Activated naive CD4-positive, alpha-beta T cell treated with anti-CD3 and anti-CD28 coated beads for 36 hours (primary cell): ENCODE data around the gene SMTNL2. TPM values are rescaled to one million over a fixed set of nuclear protein-coding genes. Genes with fewer than 3 reads are reported as not detected.
"Not testable (repeated sequence)": the region's sequence is repeated elsewhere in the genome, so short reads cannot be mapped to it uniquely, and the experiment has no call there.

Source experiments
- CTCF ChIA-PET: fragments of 350-600 bp; sonication (Branson Sonifier 250); formaldehyde crosslinking; loops from one replicate; lab custom pipeline; 2021; ENCODE audit warnings: antibody characterized with exemption; lab: Charles Lee
- DNase-seq: peaks from one replicate; pipeline ENCODE4 v3.0.0-alpha.2; 2020
- H3K27ac Mint-ChIP-seq: one replicate; pipeline ENCODE4 v1.8.0; 2021; ENCODE audit warnings: mild to moderate bottlenecking, mixed read lengths
- H3K27me3 Mint-ChIP-seq: one replicate; pipeline ENCODE4 v1.8.0; 2021; ENCODE audit warnings: low read depth, mixed read lengths
- H3K36me3 Mint-ChIP-seq: one replicate; pipeline ENCODE4 v1.8.0; 2021; ENCODE audit warnings: low read depth, mixed read lengths
- H3K4me1 Mint-ChIP-seq: one replicate; pipeline ENCODE4 v1.8.0; 2021; ENCODE audit warnings: low read depth, mixed read lengths
- H3K4me3 Mint-ChIP-seq: one replicate; pipeline ENCODE4 v1.8.0; 2021; ENCODE audit warnings: mild to moderate bottlenecking, moderate library complexity, mixed read lengths
- H3K9me3 Mint-ChIP-seq: one replicate; pipeline ENCODE4 v1.8.0; 2021; ENCODE audit warnings: mixed read lengths
- intact Hi-C: fragments of 100-400 bp; cut with micrococcal nuclease; formaldehyde crosslinking; loops from one replicate; pipeline ENCODE4 v1.15.1; 2023
- total RNA-seq, 2 experiments: library from RNA; stranded (reverse); gene quantifications; one replicate each; pipeline ENCODE4 v1.2.3, GENCODE V29; 2021

The SMTNL2 gene
- total RNA-seq, 2 experiments from 2014 or later = not detected

GRCh38 chr17:4636474-4637100, 52.3 kb downstream of the SMTNL2 start:
- intact Hi-C loops = no loop called here
- DNase-seq = no peak
- Mint-ChIP-seq H3K27ac (no peak overlapping the region), H3K27me3 (peaks cover 54% of the 10 kb centered on the region), H3K9me3 (peaks cover 4% of the 10 kb centered on the region), H3K4me3 (no peak overlapping the region), H3K36me3 (no peaks in the 10 kb centered on the region), H3K4me1 (peaks cover 21% of the 10 kb centered on the region)
- CTCF ChIA-PET = no interaction called here

GRCh38 chr17:4638766-4639165, 54.4 kb downstream of the SMTNL2 start:
- intact Hi-C loops, H3K27ac Mint-ChIP-seq, H3K9me3 Mint-ChIP-seq, DNase-seq, H3K36me3 Mint-ChIP-seq, H3K4me3 Mint-ChIP-seq, CTCF ChIA-PET: not testable (repeated sequence)
- Mint-ChIP-seq H3K27me3 (peaks cover 70% of the 10 kb centered on the region), H3K4me1 (peaks cover 21% of the 10 kb centered on the region)

GRCh38 chr17:4639301-4640059, 55.2 kb downstream of the SMTNL2 start:
- H3K4me3 Mint-ChIP-seq = peak overlapping the region; percentile 52
- H3K9me3 Mint-ChIP-seq, intact Hi-C loops, H3K36me3 Mint-ChIP-seq, CTCF ChIA-PET: not testable (repeated sequence)
- peak; percentile 61 for DNase-seq
- H3K4me1 Mint-ChIP-seq = peaks cover 21% of the 10 kb centered on the region
- peak overlapping the region; percentile 24 for H3K27ac Mint-ChIP-seq
- peaks cover 73% of the 10 kb centered on the region for H3K27me3 Mint-ChIP-seq

- CTCF ChIA-PET, H3K36me3 Mint-ChIP-seq, H3K27ac Mint-ChIP-seq, intact Hi-C loops, H3K9me3 Mint-ChIP-seq, H3K4me3 Mint-ChIP-seq: not testable (repeated sequence)
- Mint-ChIP-seq H3K27me3 (peaks cover 76% of the 10 kb centered on the region), H3K4me1 (peaks cover 21% of the 10 kb centered on the region)
- peak; percentile 61 for DNase-seq
Measured at GRCh38 chr17:4640569-4641188, 56.4 kb downstream of the SMTNL2 start.

GRCh38 chr17:4641297-4642195, 57.2 kb downstream of the SMTNL2 start, which contains the start of gene ALOX15:
Gene ALOX15 (minus strand): TSS chr17:4641678. CDS start chr17:4641651, 27 bp downstream.
- H3K27ac Mint-ChIP-seq = no peak within 1 kb of the TSS
- intact Hi-C loops = no loop called here
- CTCF ChIA-PET = no interaction called here

GRCh38 chr17:4642286-4642685, 58.0 kb downstream of the SMTNL2 start:
- peaks cover 62% of the 10 kb centered on the region for H3K27me3 Mint-ChIP-seq
- intact Hi-C loops = no loop called here
- no peaks in the 10 kb centered on the region for H3K36me3 Mint-ChIP-seq
- H3K4me1 Mint-ChIP-seq = peaks cover 10% of the 10 kb centered on the region
- H3K9me3 Mint-ChIP-seq = no peaks in the 10 kb centered on the region
- CTCF ChIA-PET = no interaction called here
- no peak overlapping the region for H3K4me3 Mint-ChIP-seq
- no peak overlapping the region for H3K27ac Mint-ChIP-seq
- no peak for DNase-seq

More at GRCh38 chr17:4641297-4642195, 57.2 kb downstream of the SMTNL2 start, which contains the start of gene ALOX15:
- Mint-ChIP-seq H3K4me1 (peaks cover 14% of the 10 kb centered on the region), H3K4me3 (no peak within 1 kb of the TSS), H3K9me3 (no peaks in the 10 kb centered on the region), H3K36me3 (no peaks in the 10 kb centered on the region), H3K27me3 (peaks cover 70% of the 10 kb centered on the region)
- DNase-seq = no peak

- H3K27me3 Mint-ChIP-seq = peaks cover 53% of the 10 kb centered on the region
- H3K9me3 Mint-ChIP-seq = no peaks in the 10 kb centered on the region
Measured at GRCh38 chr17:4643676-4644075, 59.3 kb downstream of the SMTNL2 start.

GRCh38 chr17:4645642-4646041, 61.3 kb downstream of the SMTNL2 start:
- intact Hi-C loops = no loop called here
- CTCF ChIA-PET = interaction anchor here (0.6 kb wide), 1 partner anchor 262 kb away, joined by 3 read pairs; no protein-coding TSS in a partner anchor
- no peaks in the 10 kb centered on the region for H3K36me3 Mint-ChIP-seq
- no peak overlapping the region for H3K27ac Mint-ChIP-seq
- peaks cover 5% of the 10 kb centered on the region for H3K4me1 Mint-ChIP-seq
- no peaks in the 10 kb centered on the region for H3K9me3 Mint-ChIP-seq
- H3K27me3 Mint-ChIP-seq = peaks cover 42% of the 10 kb centered on the region
- H3K4me3 Mint-ChIP-seq = no peak overlapping the region
- DNase-seq = no peak

More at GRCh38 chr17:4643676-4644075, 59.3 kb downstream of the SMTNL2 start:
- Mint-ChIP-seq H3K27ac (no peak overlapping the region), H3K4me1 (peaks cover 10% of the 10 kb centered on the region), H3K4me3 (no peak overlapping the region), H3K36me3 (no peaks in the 10 kb centered on the region)
- DNase-seq = no peak
- intact Hi-C loops = no loop called here
- CTCF ChIA-PET = no interaction called here

- no peak overlapping the region for H3K27ac Mint-ChIP-seq
- no peak for DNase-seq
- CTCF ChIA-PET = interaction anchor here (0.9 kb wide), 1 partner anchor 22 kb away, joined by 3 read pairs; no protein-coding TSS in a partner anchor
- H3K9me3 Mint-ChIP-seq = no peaks in the 10 kb centered on the region
- H3K4me1 Mint-ChIP-seq = no peaks in the 10 kb centered on the region
- intact Hi-C loops = no loop called here
- no peaks in the 10 kb centered on the region for H3K36me3 Mint-ChIP-seq
- H3K4me3 Mint-ChIP-seq = no peak overlapping the region
- H3K27me3 Mint-ChIP-seq = peaks cover 19% of the 10 kb centered on the region
Measured at GRCh38 chr17:4648741-4649140, 64.4 kb downstream of the SMTNL2 start.

GRCh38 chr17:4652997-4653396, 68.7 kb downstream of the SMTNL2 start:
- Mint-ChIP-seq H3K4me1 (peaks cover 4% of the 10 kb centered on the region), H3K27me3 (peaks cover 5% of the 10 kb centered on the region), H3K4me3 (no peak overlapping the region), H3K36me3 (no peaks in the 10 kb centered on the region), H3K9me3 (no peaks in the 10 kb centered on the region), H3K27ac (no peak overlapping the region)
- no peak for DNase-seq
- intact Hi-C loops = no loop called here
- CTCF ChIA-PET = no interaction called here

- H3K4me1 Mint-ChIP-seq, intact Hi-C loops, H3K4me3 Mint-ChIP-seq, H3K27me3 Mint-ChIP-seq, CTCF ChIA-PET, H3K36me3 Mint-ChIP-seq, DNase-seq, H3K27ac Mint-ChIP-seq, H3K9me3 Mint-ChIP-seq: not testable (repeated sequence)
Measured at GRCh38 chr17:4655933-4656332, 71.6 kb downstream of the SMTNL2 start.

GRCh38 chr17:4657678-4658077, 73.3 kb downstream of the SMTNL2 start:
- no peak for DNase-seq
- peaks cover 7% of the 10 kb centered on the region for H3K4me1 Mint-ChIP-seq
- H3K27ac Mint-ChIP-seq = no peak overlapping the region
- no peaks in the 10 kb centered on the region for H3K27me3 Mint-ChIP-seq
- intact Hi-C loops = no loop called here
- H3K36me3 Mint-ChIP-seq = no peaks in the 10 kb centered on the region
- H3K4me3 Mint-ChIP-seq = no peak overlapping the region
- CTCF ChIA-PET = interaction anchor here (2.1 kb wide), 1 partner anchor 91 kb away, joined by 4 read pairs; no protein-coding TSS in a partner anchor
- H3K9me3 Mint-ChIP-seq = no peaks in the 10 kb centered on the region
